Mucosa of descending colon (tissue), 3 donors: ENCODE measurements around the gene TUNAR. TPM values are rescaled to one million over a fixed set of nuclear protein-coding genes. Genes with fewer than 3 reads are reported as not detected.

ENCODE experiments used
- ATAC-seq: fragments of 200-7000 bp; cut with Tn5 transposase; one replicate; pipeline ENCODE4 v1.9.1; 2020; ENCODE audit warnings: mild to moderate bottlenecking, moderate library complexity
- DNase-seq, 3 donors: peaks; one replicate each; pipeline ENCODE4 v3.0.0-alpha.2; 2020
- H3K36me3 ChIP-seq: fragments of 200-600 bp; one replicate; pipeline ENCODE4 v1.8.0; 2021; ENCODE audit warnings: low read depth, mild to moderate bottlenecking
- H3K4me1 ChIP-seq: fragments of 200-600 bp; one replicate; pipeline ENCODE4 v1.8.0; 2021; ENCODE audit warnings: low read depth, mild to moderate bottlenecking
- H3K4me3 ChIP-seq: fragments of 200-600 bp; one replicate; pipeline ENCODE4 v1.8.0; 2021; ENCODE audit warnings: mild to moderate bottlenecking
- H3K9me3 ChIP-seq: fragments of 200-600 bp; one replicate; pipeline ENCODE4 v1.8.0; 2021; ENCODE audit warnings: mild to moderate bottlenecking
- intact Hi-C, 2 donors: fragments of 100-400 bp; cut with DNase I in 1 of 2; cut with micrococcal nuclease in 1 of 2; formaldehyde crosslinking; loops; one replicate each; pipeline versions ENCODE4 v1.11.0 to v1.11.1; 2022; cut with DNase I, micrococcal nuclease
- long read RNA-seq, 2 donors: library from polyadenylated mRNA; unstranded; transcript quantifications; one replicate each; pipeline ENCODE4 v2.0.0, GENCODE V29; 2019 to 2021
- total RNA-seq, 3 donors: library from RNA; stranded (reverse); fragmentation: NEBNext Ultra II Directional in 2 of 3; extraction: Animal tissue kit (Norgen Biotek cat#: 25700) in 2 of 3; gene quantifications; one replicate each; pipeline versions ENCODE4 v1.2.1 to v1.2.4, GENCODE V29; 2021 to 2023
- TF ChIP-seq, protein P1 (sequence below): fragments of 200-600 bp; IDR thresholded peaks from one replicate; pipeline ENCODE4 v1.8.0; 2022; ENCODE audit warnings: antibody characterized with exemption, mild to moderate bottlenecking
- donor health status: DM: no; HTN: no; CAD: no; lungs with moderate emphysema.
- donor health status: DM: no; HTN: no; CAD: no.
- donor health status: DM: no; HTN: yes; CAD: no.

TUNAR gene
- total RNA-seq: not detected
- long read RNA-seq, donor 1: 0 reads
- long read RNA-seq, donor 2: 0 reads

DNA sequence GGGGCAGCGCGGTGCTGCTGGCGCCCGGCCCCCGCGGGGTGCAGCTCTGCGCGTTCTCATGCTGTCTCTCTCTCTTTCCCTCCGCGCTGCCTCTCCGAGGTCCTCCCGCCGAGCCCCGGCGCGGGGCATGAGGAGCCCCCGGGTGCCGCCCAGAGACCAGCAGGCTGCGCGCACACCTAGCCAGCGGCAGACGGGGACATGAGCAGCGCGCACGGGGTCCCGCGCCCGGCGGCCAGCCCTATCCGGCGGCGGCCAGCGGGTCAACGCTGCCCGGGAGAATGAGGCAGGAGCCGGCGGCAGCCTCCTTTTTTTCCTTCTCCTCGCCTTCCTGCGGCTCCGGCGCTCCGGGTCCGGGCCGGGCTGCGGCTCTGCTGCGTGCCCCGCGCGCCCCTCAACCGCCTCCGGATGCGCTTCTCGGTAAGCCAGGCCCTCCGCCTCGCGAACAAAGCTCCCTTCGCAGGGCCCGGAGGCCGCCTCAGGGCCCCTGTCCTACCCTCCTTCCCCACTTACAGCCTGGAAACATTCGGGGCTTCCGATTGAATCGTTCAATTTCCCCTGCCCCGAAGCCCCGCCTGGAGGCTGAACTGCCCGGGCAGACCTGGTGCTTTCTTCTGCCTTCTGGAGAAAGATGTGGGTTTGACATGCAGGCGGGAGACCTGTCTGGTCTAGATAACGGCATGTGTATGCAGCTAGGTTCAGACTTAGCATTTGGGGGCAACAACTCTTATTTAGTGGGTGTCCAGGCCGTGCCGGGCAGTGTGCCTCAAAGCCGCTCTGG lies at the start of gene TUNAR:
Gene TUNAR, plus strand, starts transcription at position 72 of the 778 bp plus-strand sequence.
- intact Hi-C loops: no loop called here
- ATAC-seq (no peak), DNase-seq (no peak)

DNA sequence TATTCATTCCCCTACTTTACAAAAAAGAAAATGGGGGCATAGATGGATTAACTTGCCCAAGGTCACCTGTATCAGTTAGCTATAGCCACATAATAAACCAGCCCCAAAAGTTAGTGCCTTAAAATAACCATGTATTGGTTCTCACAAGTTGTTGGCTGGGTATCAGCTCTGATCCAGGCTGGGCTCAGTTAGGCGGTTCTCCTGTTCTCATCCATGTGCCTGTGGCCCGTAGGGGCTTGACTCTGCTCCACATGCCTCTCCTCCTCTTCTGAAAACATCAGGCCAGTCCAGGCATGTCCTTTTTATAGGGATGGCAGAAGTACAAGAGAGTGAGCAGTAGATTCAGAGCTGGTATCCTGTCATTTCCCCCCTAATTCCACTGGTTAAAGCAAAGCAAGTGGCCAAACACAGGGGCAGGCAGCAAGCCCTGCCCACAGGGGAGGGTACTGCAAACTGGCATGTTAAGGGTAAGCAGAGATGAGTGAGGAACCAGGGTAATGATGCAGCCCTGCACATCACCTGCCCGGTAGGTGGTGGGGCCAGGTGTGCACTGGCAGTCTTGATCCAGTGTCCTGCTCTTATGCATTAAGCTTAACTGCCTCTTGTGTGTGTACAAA lies 47.9 kb upstream of the TUNAR start:
- DNase-seq (no peak), ATAC-seq (no peak)
- intact Hi-C loops: no loop called here
- H3K4me1 ChIP-seq: no peaks in the 10 kb centered on the region
- no peaks in the 10 kb centered on the region for H3K36me3 ChIP-seq
- TF ChIP-seq, protein P1, sequence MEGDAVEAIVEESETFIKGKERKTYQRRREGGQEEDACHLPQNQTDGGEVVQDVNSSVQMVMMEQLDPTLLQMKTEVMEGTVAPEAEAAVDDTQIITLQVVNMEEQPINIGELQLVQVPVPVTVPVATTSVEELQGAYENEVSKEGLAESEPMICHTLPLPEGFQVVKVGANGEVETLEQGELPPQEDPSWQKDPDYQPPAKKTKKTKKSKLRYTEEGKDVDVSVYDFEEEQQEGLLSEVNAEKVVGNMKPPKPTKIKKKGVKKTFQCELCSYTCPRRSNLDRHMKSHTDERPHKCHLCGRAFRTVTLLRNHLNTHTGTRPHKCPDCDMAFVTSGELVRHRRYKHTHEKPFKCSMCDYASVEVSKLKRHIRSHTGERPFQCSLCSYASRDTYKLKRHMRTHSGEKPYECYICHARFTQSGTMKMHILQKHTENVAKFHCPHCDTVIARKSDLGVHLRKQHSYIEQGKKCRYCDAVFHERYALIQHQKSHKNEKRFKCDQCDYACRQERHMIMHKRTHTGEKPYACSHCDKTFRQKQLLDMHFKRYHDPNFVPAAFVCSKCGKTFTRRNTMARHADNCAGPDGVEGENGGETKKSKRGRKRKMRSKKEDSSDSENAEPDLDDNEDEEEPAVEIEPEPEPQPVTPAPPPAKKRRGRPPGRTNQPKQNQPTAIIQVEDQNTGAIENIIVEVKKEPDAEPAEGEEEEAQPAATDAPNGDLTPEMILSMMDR: no peak
- H3K4me3 ChIP-seq: no peak overlapping the region
- H3K9me3 ChIP-seq: no peaks in the 10 kb centered on the region

More for the DNA sequence above, at the start of gene TUNAR:
- H3K9me3 ChIP-seq: no peaks in the 10 kb centered on the region
- H3K4me1 ChIP-seq: no peaks in the 10 kb centered on the region
- TF ChIP-seq, protein P1: no peak
- H3K4me3 ChIP-seq: no peak within 1 kb of the TSS
- H3K36me3 ChIP-seq: no peaks in the 10 kb centered on the region

DNA sequence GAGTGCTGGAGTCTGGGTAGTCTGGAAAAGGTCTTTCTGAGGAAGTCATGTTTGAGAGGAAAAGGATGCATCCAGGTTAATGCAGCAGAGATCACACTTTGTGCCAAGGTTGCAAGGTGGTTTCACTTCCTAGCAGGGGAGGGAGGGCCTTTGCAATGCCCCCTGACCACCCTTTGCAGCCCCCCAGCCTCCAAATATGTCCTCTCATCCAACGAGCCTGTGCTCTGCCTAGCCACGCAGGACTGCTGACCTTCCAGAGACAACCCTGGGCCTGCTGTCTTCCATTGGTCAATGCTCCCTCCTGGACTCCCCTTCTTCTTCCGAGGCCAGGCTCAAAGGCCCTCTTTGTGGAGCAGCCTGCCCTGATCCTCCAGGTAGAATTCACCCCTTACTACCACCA lies 47.3 kb upstream of the TUNAR start:
- H3K36me3 ChIP-seq: no peaks in the 10 kb centered on the region
- intact Hi-C loops: no loop called here
- TF ChIP-seq, protein P1: no peak
- no peaks in the 10 kb centered on the region for H3K9me3 ChIP-seq
- DNase-seq (no peak), ATAC-seq (no peak)
- no peaks in the 10 kb centered on the region for H3K4me1 ChIP-seq
- no peak overlapping the region for H3K4me3 ChIP-seq

DNA sequence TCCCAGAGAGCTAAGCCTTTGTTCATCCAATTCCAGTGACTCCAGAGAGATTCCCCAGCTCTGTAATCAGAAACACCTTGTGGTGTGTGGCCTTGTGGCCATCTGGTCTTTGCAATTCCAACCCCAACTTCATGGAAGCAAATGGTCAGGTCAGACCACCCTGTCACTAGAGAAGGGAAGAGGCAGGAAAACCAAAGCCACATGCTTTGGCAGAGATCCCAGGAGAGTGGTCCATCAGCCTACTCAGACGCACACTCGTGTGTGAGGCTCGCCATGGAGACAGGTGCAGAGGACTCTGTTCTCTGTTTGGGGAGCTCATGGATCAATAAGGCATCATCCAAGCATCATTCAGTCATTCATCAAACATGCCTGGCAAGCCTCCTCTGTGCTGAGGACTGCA lies 46.2 kb upstream of the TUNAR start:
- DNase-seq: no peak
- Histone ChIP-seq H3K9me3 (no peaks in the 10 kb centered on the region), H3K36me3 (no peaks in the 10 kb centered on the region), H3K4me3 (no peak overlapping the region), H3K4me1 (no peaks in the 10 kb centered on the region)
- TF ChIP-seq, protein P1: no peak
- intact Hi-C loops: no loop called here
- no peak for ATAC-seq

DNA sequence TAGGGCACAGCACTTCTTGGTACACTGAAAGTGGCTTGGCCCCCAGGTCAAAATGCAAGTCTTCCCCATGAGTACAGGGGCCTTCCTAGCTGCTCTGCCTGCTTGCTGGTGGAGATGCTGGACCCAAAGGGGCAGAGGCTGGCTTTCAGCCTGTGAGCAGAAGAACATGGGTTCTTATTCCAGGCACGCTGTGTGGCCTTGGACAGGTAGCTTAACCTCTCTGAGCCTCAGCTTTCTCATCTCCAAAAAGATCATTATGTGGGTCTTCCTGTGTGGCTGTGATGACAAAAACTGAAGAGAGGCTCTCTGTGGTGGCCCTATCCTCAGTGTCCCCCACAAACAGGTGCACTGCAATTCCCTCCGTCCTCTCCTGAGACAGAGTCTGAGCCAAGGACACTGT lies 45.6 kb upstream of the TUNAR start:
- Histone ChIP-seq H3K4me1 (no peaks in the 10 kb centered on the region), H3K36me3 (no peaks in the 10 kb centered on the region), H3K9me3 (no peaks in the 10 kb centered on the region), H3K4me3 (no peak overlapping the region)
- ATAC-seq: no peak
- TF ChIP-seq, protein P1: no peak
- DNase-seq: no peak
- intact Hi-C loops: no loop called here
